ENCODE data around the gene DMTF1. TPM values are rescaled to one million over a fixed set of nuclear protein-coding genes. Genes with fewer than 3 reads are reported as not detected.

Gene DMTF1
- total RNA-seq: 100 to 1,000 TPM in 1 of 2 donors, 10 to 100 TPM in 1; 75.5 to 122 TPM

- peak; percentile 94 to 96 (median 95) for DNase-seq
Observed at GRCh38 chr7:87152112-87152896, at the start of gene DMTF1. Gene DMTF1, plus strand, starts transcription at chr7:87152453. Its CDS starts 12,489 bp downstream, at chr7:87164942.

DNA sequence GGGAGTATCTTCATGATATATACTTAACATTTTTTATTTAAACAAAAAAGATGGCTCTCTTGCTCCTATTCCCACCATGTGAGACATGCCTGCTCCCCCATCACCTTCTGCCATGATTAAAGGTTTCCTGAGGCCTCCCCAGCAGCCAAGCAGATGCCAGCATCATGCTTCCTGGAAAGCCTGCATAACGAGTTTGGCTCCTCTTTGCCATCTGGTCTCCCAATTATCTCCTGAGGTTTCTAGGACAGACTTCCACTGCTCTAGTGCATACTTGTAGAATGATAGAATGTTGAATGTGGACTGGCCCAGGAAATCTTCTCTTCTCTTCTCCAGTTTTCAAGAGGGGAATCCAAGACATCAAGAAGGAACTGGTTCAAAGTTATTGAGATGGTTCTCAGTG, 46.9 kb upstream of the DMTF1 start:
- H3K4me3 ChIP-seq: no peak overlapping the region
- H3K27me3 ChIP-seq: no peaks in the 10 kb centered on the region
- no peaks in the 10 kb centered on the region for H3K36me3 ChIP-seq (replicated peaks in 1 of 2; ENCODE audit: insufficient read depth in 1 of 2, low read depth in 2 of 2)
- TF ChIP-seq POLR2A (IDR thresholded peaks at IDR 0.05): no peak
- TF ChIP-seq, protein P1, sequence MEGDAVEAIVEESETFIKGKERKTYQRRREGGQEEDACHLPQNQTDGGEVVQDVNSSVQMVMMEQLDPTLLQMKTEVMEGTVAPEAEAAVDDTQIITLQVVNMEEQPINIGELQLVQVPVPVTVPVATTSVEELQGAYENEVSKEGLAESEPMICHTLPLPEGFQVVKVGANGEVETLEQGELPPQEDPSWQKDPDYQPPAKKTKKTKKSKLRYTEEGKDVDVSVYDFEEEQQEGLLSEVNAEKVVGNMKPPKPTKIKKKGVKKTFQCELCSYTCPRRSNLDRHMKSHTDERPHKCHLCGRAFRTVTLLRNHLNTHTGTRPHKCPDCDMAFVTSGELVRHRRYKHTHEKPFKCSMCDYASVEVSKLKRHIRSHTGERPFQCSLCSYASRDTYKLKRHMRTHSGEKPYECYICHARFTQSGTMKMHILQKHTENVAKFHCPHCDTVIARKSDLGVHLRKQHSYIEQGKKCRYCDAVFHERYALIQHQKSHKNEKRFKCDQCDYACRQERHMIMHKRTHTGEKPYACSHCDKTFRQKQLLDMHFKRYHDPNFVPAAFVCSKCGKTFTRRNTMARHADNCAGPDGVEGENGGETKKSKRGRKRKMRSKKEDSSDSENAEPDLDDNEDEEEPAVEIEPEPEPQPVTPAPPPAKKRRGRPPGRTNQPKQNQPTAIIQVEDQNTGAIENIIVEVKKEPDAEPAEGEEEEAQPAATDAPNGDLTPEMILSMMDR (IDR thresholded peaks at IDR 0.05): no peak
- no peaks in the 10 kb centered on the region for H3K4me1 ChIP-seq
- no peaks in the 10 kb centered on the region for H3K9me3 ChIP-seq
- no peak for DNase-seq
- intact Hi-C loops (cut with DNase I): no loop called here
- ATAC-seq: no peak
- H3K27ac ChIP-seq: no peak overlapping the region
- 56 to 67% methylated on average over 1 of the region's 1 CpG for WGBS, 2 donors

More at GRCh38 chr7:87152112-87152896, at the start of gene DMTF1:
- TF ChIP-seq POLR2A (IDR thresholded peaks at IDR 0.05): peak; percentile 94 to 96 (median 96)
- TF ChIP-seq, protein P1 (IDR thresholded peaks at IDR 0.05): peak in 4 of 7 experiments; percentile 23 to 44 (median 32)
- Histone ChIP-seq H3K9me3 (no peaks in the 10 kb centered on the region), H3K27me3 (no peaks in the 10 kb centered on the region), H3K36me3 (replicated peaks in 1 of 2; ENCODE audit: insufficient read depth in 1 of 2, low read depth in 2 of 2) (no peaks in the 10 kb centered on the region), H3K4me3 (peak within 1 kb of the TSS; percentile 61 to 76), H3K27ac (peak within 1 kb of the TSS; percentile 96 to 100 (median 98)), H3K4me1 (peaks cover 45% of the 10 kb centered on the region)
- intact Hi-C loops (cut with DNase I): no loop called here
- ATAC-seq: peak; percentile 94
- WGBS, 2 donors: 0 to 1% methylated on average over 56 to 70 of the region's 71 CpGs

DNA sequence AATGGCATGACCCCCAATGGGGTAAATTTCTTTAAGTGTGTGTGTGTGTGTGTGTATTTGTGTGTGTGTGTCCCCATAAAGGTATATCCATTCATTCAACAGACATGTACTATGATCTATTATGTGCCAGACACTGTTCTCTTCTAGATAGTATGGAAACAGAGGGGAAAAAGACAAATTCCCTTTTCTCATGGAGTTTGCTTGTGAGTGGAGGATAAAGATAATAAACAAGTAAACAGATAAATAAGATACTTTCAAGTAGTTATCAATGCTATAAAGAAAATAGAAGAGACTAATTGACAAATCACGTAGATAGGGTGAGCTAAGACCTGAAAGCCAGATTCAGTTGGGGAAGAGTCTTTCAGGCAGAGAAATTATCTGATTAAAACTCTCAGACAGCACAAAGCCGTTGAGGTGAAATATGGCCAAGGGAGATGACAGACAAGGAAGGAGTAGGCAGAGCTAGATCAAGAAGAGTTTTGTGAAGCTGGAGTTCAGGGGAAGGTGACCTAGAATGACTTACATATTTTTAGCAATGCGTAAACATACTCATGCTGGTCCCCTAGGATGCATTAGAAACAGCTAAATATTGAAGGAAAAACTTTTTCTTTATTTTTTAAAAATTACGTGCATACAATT, 45.2 kb upstream of the DMTF1 start:
- H3K4me1 ChIP-seq: no peaks in the 10 kb centered on the region
- no peak for ATAC-seq
- H3K27ac ChIP-seq: no peak overlapping the region
- DNase-seq: no peak
- TF ChIP-seq POLR2A (IDR thresholded peaks at IDR 0.05): no peak
- TF ChIP-seq, protein P1 (IDR thresholded peaks at IDR 0.05): no peak
- H3K27me3 ChIP-seq: no peaks in the 10 kb centered on the region
- intact Hi-C loops (cut with DNase I): no loop called here
- H3K9me3 ChIP-seq: no peaks in the 10 kb centered on the region
- WGBS, 2 donors: 56 to 58% methylated on average over 4 of the region's 4 CpGs
- no peak overlapping the region for H3K4me3 ChIP-seq
- no peaks in the 10 kb centered on the region for H3K36me3 ChIP-seq (replicated peaks in 1 of 2; ENCODE audit: insufficient read depth in 1 of 2, low read depth in 2 of 2)

GRCh38 chr7:87107949-87108776, 44.1 kb upstream of the DMTF1 start:
- no peak overlapping the region for H3K4me3 ChIP-seq
- 68 to 70% methylated on average over 6 of the region's 6 CpGs for WGBS, 2 donors
- no peaks in the 10 kb centered on the region for H3K4me1 ChIP-seq
- H3K36me3 ChIP-seq (replicated peaks in 1 of 2; ENCODE audit: insufficient read depth in 1 of 2, low read depth in 2 of 2): no peaks in the 10 kb centered on the region
- H3K27me3 ChIP-seq: no peaks in the 10 kb centered on the region
- intact Hi-C loops (cut with DNase I): no loop called here
- no peak for TF ChIP-seq POLR2A (IDR thresholded peaks at IDR 0.05)
- TF ChIP-seq, protein P1 (IDR thresholded peaks at IDR 0.05): no peak
- no peak overlapping the region for H3K27ac ChIP-seq
- no peaks in the 10 kb centered on the region for H3K9me3 ChIP-seq
- DNase-seq: no peak
- ATAC-seq: no peak

Measured in body of pancreas (tissue), 4 donors.